Endodermal cell (in vitro differentiated cells): ENCODE results near the gene TRA2B. TPM values are rescaled to one million over a fixed set of nuclear protein-coding genes. Genes with fewer than 3 reads are reported as not detected.

Experiments used
- DNase-seq: peaks from one replicate; pipeline ENCODE4 v3.0.0-alpha.2; 2017
- H3K27ac ChIP-seq: 2 replicates; pipeline ENCODE4 v1.5.1; 2013; ENCODE audit warnings: mild to moderate bottlenecking, low read depth, low read length, moderate library complexity
- H3K27me3 ChIP-seq: 2 replicates; pipeline ENCODE4 v1.6.1; 2013; ENCODE audit warnings: mild to moderate bottlenecking, low read length, moderate library complexity; ENCODE audit not compliant: insufficient read depth, control insufficient read depth, poor library complexity, severe bottlenecking
- H3K36me3 ChIP-seq: 2 replicates; pipeline ENCODE4 v1.7.0; 2013; ENCODE audit warnings: mild to moderate bottlenecking, low read length, moderate library complexity; ENCODE audit not compliant: control insufficient read depth, insufficient read depth
- H3K4me1 ChIP-seq: one replicate; pipeline ENCODE4 v1.7.0; 2013; ENCODE audit warnings: low read length; ENCODE audit not compliant: control insufficient read depth, insufficient read depth
- H3K4me3 ChIP-seq: 2 replicates; pipeline ENCODE4 v1.5.1; 2013; ENCODE audit warnings: mild to moderate bottlenecking, low read length, moderate library complexity
- H3K9ac ChIP-seq: 2 replicates; pipeline ENCODE4 v1.6.1; 2013; ENCODE audit warnings: mild to moderate bottlenecking, low read length, moderate library complexity; ENCODE audit not compliant: poor library complexity, severe bottlenecking; ENCODE audit errors: extremely low read depth
- H3K9me3 ChIP-seq: 2 replicates; pipeline ENCODE4 v1.6.1; 2013; ENCODE audit warnings: mild to moderate bottlenecking, low read length, moderate library complexity; ENCODE audit not compliant: control insufficient read depth
- H3K27ac Mint-ChIP-seq: 2 replicates; pipeline ENCODE4 v1.8.0; 2020; ENCODE audit warnings: mixed read lengths
- H3K27me3 Mint-ChIP-seq: 2 replicates; pipeline ENCODE4 v1.8.0; 2021; ENCODE audit warnings: mild to moderate bottlenecking, mixed read lengths; ENCODE audit not compliant: insufficient read depth
- H3K36me3 Mint-ChIP-seq: 2 replicates; pipeline ENCODE4 v1.8.0; 2020; ENCODE audit warnings: low read depth, mixed read lengths
- H3K4me1 Mint-ChIP-seq: 2 replicates; pipeline ENCODE4 v1.8.0; 2020; ENCODE audit warnings: mixed read lengths
- H3K4me3 Mint-ChIP-seq: 2 replicates; pipeline ENCODE4 v1.8.0; 2020; ENCODE audit warnings: mild to moderate bottlenecking, moderate library complexity, mixed read lengths
- H3K9me3 Mint-ChIP-seq: 2 replicates; pipeline ENCODE4 v1.8.0; 2020; ENCODE audit warnings: mild to moderate bottlenecking, mixed read lengths
- CTCF ChIP-seq: fragments of 200-600 bp; sonication (generic); conservative IDR thresholded peaks from 2 replicates; pipeline ENCODE4 v1.5.0; 2021; ENCODE audit warnings: antibody characterized with exemption, mild to moderate bottlenecking
- WGBS, 2 experiments: methylation state at CpG; one replicate each; pipeline versions ENCODE4 v1.1.5 to v1.1.7; 2013; ENCODE audit warnings: missing lambda C conversion rate in 2 of 2, mixed read lengths in 1 of 2; ENCODE audit not compliant: insufficient coverage in 1 of 2, insufficient read length in 1 of 2; 5-methylcytosine and 5-hydroxymethylcytosine counted together
- total RNA-seq, 2 donors: library from RNA; stranded (reverse); fragmentation: NEBNext Ultra II Directional in 1 of 2; extraction: Animal tissue kit (Norgen Biotek cat#: 25700) in 1 of 2; gene quantifications; 2 replicates in 1 of 2; 3 replicates in 1 of 2; pipeline ENCODE4 v1.2.1, GENCODE V29; 2021

TRA2B gene
- total RNA-seq, 2 donors from 2014 or later: 222 to 230 TPM

- Histone ChIP-seq H3K27me3 (no peaks in the 10 kb centered on the region), H3K27ac (no peak overlapping the region), H3K36me3 (no peaks in the 10 kb centered on the region), H3K9me3 (no peaks in the 10 kb centered on the region), H3K9ac (no peak overlapping the region), H3K4me3 (no peak overlapping the region), H3K4me1 (no peaks in the 10 kb centered on the region)
- Mint-ChIP-seq H3K36me3 (no peaks in the 10 kb centered on the region), H3K4me3 (no peak overlapping the region), H3K27me3 (no peaks in the 10 kb centered on the region), H3K4me1 (no peaks in the 10 kb centered on the region), H3K27ac (no peak overlapping the region), H3K9me3 (no peaks in the 10 kb centered on the region)
- no peak for TF ChIP-seq CTCF
- DNase-seq: no peak
- 100% methylated on average over 1 of the region's 1 CpG; no CpG with 5 or more reads in 1 of the 2 experiments for WGBS, 2 experiments
Measured at GRCh38 chr3:185900228-185900627, 37.6 kb downstream of the TRA2B start.

- H3K4me1 ChIP-seq: no peaks in the 10 kb centered on the region
- Mint-ChIP-seq H3K9me3 (no peaks in the 10 kb centered on the region), H3K27ac (no peak overlapping the region), H3K36me3 (no peaks in the 10 kb centered on the region), H3K27me3 (no peaks in the 10 kb centered on the region), H3K4me1 (no peaks in the 10 kb centered on the region), H3K4me3 (no peak overlapping the region)
- no peaks in the 10 kb centered on the region for H3K27me3 ChIP-seq
- no peak for DNase-seq
- no peak overlapping the region for H3K4me3 ChIP-seq
- no peaks in the 10 kb centered on the region for H3K9me3 ChIP-seq
- H3K9ac ChIP-seq: no peak overlapping the region
- 91 to 100% methylated on average over 2 to 3 of the region's 3 CpGs for WGBS, 2 experiments
- TF ChIP-seq CTCF: no peak
- H3K27ac ChIP-seq: no peak overlapping the region
- no peaks in the 10 kb centered on the region for H3K36me3 ChIP-seq
Measured at GRCh38 chr3:185896636-185897035, 41.2 kb downstream of the TRA2B start.

GRCh38 chr3:185887066-185887465, 50.7 kb downstream of the TRA2B start:
- H3K9ac ChIP-seq: no peak overlapping the region
- no peaks in the 10 kb centered on the region for H3K9me3 ChIP-seq
- DNase-seq: no peak
- no peaks in the 10 kb centered on the region for H3K36me3 Mint-ChIP-seq
- no peaks in the 10 kb centered on the region for H3K4me1 Mint-ChIP-seq
- TF ChIP-seq CTCF: no peak
- no peaks in the 10 kb centered on the region for H3K9me3 Mint-ChIP-seq
- H3K4me1 ChIP-seq: no peaks in the 10 kb centered on the region
- H3K27ac Mint-ChIP-seq: no peak overlapping the region
- no peak overlapping the region for H3K27ac ChIP-seq
- H3K36me3 ChIP-seq: no peaks in the 10 kb centered on the region
- 88 to 94% methylated on average over 1 to 2 of the region's 2 CpGs for WGBS, 2 experiments
- H3K4me3 Mint-ChIP-seq: no peak overlapping the region
- H3K27me3 ChIP-seq: no peaks in the 10 kb centered on the region
- H3K4me3 ChIP-seq: no peak overlapping the region
- H3K27me3 Mint-ChIP-seq: peaks cover 2% of the 10 kb centered on the region
